Measurements from ENCODE around the gene DOCK3. TPM values are rescaled to one million over a fixed set of nuclear protein-coding genes. Genes with fewer than 3 reads are reported as not detected.
"Not testable (repeated sequence)": the region's sequence is repeated elsewhere in the genome, so short reads cannot be mapped to it uniquely, and the experiment has no call there.

The DOCK3 gene
- total RNA-seq, 1 donor, result under 0.01 TPM

- TF ChIP-seq CTCF (IDR thresholded peaks at IDR 0.05; ENCODE audit: insufficient read depth, low read depth, low read length), result no peak
- H3K4me3 ChIP-seq (ENCODE audit: low read depth, low read length), result no peak overlapping the region
- DNase-seq (ENCODE audit: low read depth), result no peak
These were observed 686.1 kb downstream of the DOCK3 start for GRCh38 chr3:51360806-51361205.

- no peak overlapping the region for H3K4me3 ChIP-seq (ENCODE audit: low read depth, low read length)
- no peak for TF ChIP-seq CTCF (IDR thresholded peaks at IDR 0.05; ENCODE audit: insufficient read depth, low read depth, low read length)
- DNase-seq (ENCODE audit: low read depth), result no peak
These were observed 687.0 kb downstream of the DOCK3 start for GRCh38 chr3:51361746-51362145.

GRCh38 chr3:51362476-51362875 is 687.7 kb downstream of the DOCK3 start:
- no peak for TF ChIP-seq CTCF (IDR thresholded peaks at IDR 0.05; ENCODE audit: insufficient read depth, low read depth, low read length)
- H3K4me3 ChIP-seq (ENCODE audit: low read depth, low read length), result no peak overlapping the region
- DNase-seq (ENCODE audit: low read depth), result no peak

GRCh38 chr3:51368276-51368675 is 693.5 kb downstream of the DOCK3 start:
- H3K4me3 ChIP-seq (ENCODE audit: low read depth, low read length); DNase-seq (ENCODE audit: low read depth): not testable (repeated sequence)

GRCh38 chr3:51371943-51372557 is 697.3 kb downstream of the DOCK3 start:
- no peak overlapping the region for H3K4me3 ChIP-seq (ENCODE audit: low read depth, low read length)
- DNase-seq (ENCODE audit: low read depth), result peak; percentile 81
- TF ChIP-seq CTCF (IDR thresholded peaks at IDR 0.05; ENCODE audit: insufficient read depth, low read depth, low read length), result peak; percentile 79

- no peak for DNase-seq (ENCODE audit: low read depth)
- no peak overlapping the region for H3K4me3 ChIP-seq (ENCODE audit: low read depth, low read length)
- TF ChIP-seq CTCF (IDR thresholded peaks at IDR 0.05; ENCODE audit: insufficient read depth, low read depth, low read length), result no peak
These were observed 699.1 kb downstream of the DOCK3 start for GRCh38 chr3:51373658-51374421.

- DNase-seq (ENCODE audit: low read depth), result no peak
- H3K4me3 ChIP-seq (ENCODE audit: low read depth, low read length), result no peak overlapping the region
- TF ChIP-seq CTCF (IDR thresholded peaks at IDR 0.05; ENCODE audit: insufficient read depth, low read depth, low read length), result no peak
These were observed 699.7 kb downstream of the DOCK3 start for GRCh38 chr3:51374456-51374855.
